Right lobe of liver (tissue), 6 donors: ENCODE measurements around the gene CCNI2. TPM values are rescaled to one million over a fixed set of nuclear protein-coding genes. Genes with fewer than 3 reads are reported as not detected.

ENCODE experiments used
- ATAC-seq, 4 donors: fragments of 200-7000 bp; cut with Tn5 transposase; one replicate each; pipeline ENCODE4 v1.9.1; 2020; ENCODE audit warnings: mild to moderate bottlenecking in 4 of 4, moderate library complexity in 4 of 4
- DNase-seq, 3 donors: peaks; one replicate each; pipeline ENCODE4 v3.0.0-alpha.2; 2020
- H3K27ac ChIP-seq, 3 donors: fragments of 200-600 bp; one replicate each; pipeline ENCODE4 v1.8.0; 2022
- H3K27me3 ChIP-seq, 2 donors: fragments of 200-600 bp; one replicate each; pipeline ENCODE4 v1.8.0; 2022
- H3K36me3 ChIP-seq, 4 donors: fragments of 200-600 bp; sonication (generic) in 1 of 4; one replicate each; pipeline versions ENCODE4 v1.5.1 to v1.8.0; 2017 to 2022; ENCODE audit warnings: control low read depth in 1 of 4
- H3K4me1 ChIP-seq, 4 donors: fragments of 200-600 bp; sonication (generic) in 1 of 4; one replicate each; pipeline versions ENCODE4 v1.5.1 to v1.8.0; 2017 to 2022; ENCODE audit warnings: control low read depth in 1 of 4
- H3K4me3 ChIP-seq, 3 donors: fragments of 200-600 bp; one replicate each; pipeline ENCODE4 v1.8.0; 2022
- H3K9me3 ChIP-seq, 4 donors: fragments of 200-600 bp; sonication (generic) in 1 of 4; one replicate each; pipeline versions ENCODE4 v1.5.1 to v1.8.0; 2017 to 2022; ENCODE audit warnings: control low read depth in 1 of 4
- CTCF ChIP-seq, 4 donors: fragments of 200-600 bp in 3 of 4; fragments of 450-650 bp in 1 of 4; IDR thresholded peaks; one replicate each; pipeline versions ENCODE4 v1.5.1 to v1.8.0; 2016 to 2022; ENCODE audit warnings: antibody characterized with exemption in 4 of 4, mild to moderate bottlenecking in 2 of 4
- POLR2A ChIP-seq: fragments of 450-650 bp; IDR thresholded peaks from one replicate; pipeline ENCODE4 v1.6.1; 2017; ENCODE audit warnings: antibody characterized with exemption, mild to moderate bottlenecking
- WGBS: methylation state at CpG from one replicate; pipeline ENCODE4 v1.1.6; 2018; ENCODE audit warnings: low coverage, low lambda C conversion rate; ENCODE audit not compliant: insufficient coverage; ENCODE audit errors: missing lambda C conversion rate; 5-methylcytosine and 5-hydroxymethylcytosine counted together
- intact Hi-C, 2 donors: fragments of 100-400 bp; cut with DNase I; formaldehyde crosslinking; loops; one replicate each; pipeline versions ENCODE4 v1.11.2 to v1.14.1; 2022
- total RNA-seq, 6 experiments: library from RNA; depleted of rRNA in 2 of 6; stranded (reverse); fragments of >200 nt in 2 of 6; fragmentation: NEBNext Ultra II Directional in 3 of 6; extraction: Animal tissue kit (Norgen Biotek cat#: 25700) in 3 of 6; gene quantifications; one replicate each; pipeline versions ENCODE4 v1.1.0 to v1.2.4, GENCODE V29; 2016 to 2023
- donor health status: DM: no; HTN: yes; CAD: no.
- donor health status: DM: no; HTN: no; CAD: no.
- donor health status: DM: no; HTN: no; CAD: no.
- donor health status: DM: no; HTN: yes; CAD: no.
- donor health status: DM: no; HTN: yes; CAD: no.

CCNI2 gene
- total RNA-seq, 6 experiments from 2014 or later, result 0.11 TPM; not detected in 5

DNA sequence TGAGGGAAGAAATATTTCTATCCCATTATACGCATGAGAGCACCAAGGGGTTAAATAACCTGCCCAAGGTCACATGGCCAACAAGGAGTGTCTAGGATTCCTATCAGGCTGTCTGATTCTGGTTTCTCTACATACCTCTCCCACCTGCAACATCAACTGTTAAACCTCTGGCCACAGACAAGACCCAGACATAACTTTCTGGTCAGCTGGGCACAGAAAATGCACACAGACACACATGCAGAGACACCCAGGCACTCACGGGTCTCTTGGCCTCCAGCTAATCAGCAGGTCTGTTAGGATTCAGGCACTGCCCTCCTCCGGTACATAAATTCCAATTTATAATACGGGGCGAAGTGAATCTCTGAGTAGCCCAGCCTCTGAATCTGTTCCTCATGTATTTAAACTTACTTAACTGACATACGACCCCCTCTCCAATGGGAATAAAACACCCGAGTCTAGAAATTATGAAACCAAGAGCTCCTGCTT is 28.3 kb downstream of the CCNI2 start:
- intact Hi-C loops, result no loop called here
- Histone ChIP-seq H3K36me3 (no peaks in the 10 kb centered on the region), H3K4me3 (no peak overlapping the region), H3K9me3 (no peaks in the 10 kb centered on the region), H3K27me3 (no peaks in the 10 kb centered on the region), H3K4me1 (peaks cover 0 to 5% (median 0%) of the 10 kb centered on the region in 4 donors), H3K27ac (no peak overlapping the region)
- no peak for TF ChIP-seq CTCF (IDR thresholded peaks at IDR 0.05)
- no peak for TF ChIP-seq POLR2A
- 53% methylated on average over 7 of the region's 7 CpGs for WGBS
- ATAC-seq (no peak), DNase-seq (no peak)

GRCh38 chr5:132776131-132776937 is 29.1 kb downstream of the CCNI2 start:
- Histone ChIP-seq H3K36me3 (no peaks in the 10 kb centered on the region), H3K4me3 (peak overlapping the region; percentile 78 to 93 (median 78)), H3K9me3 (no peaks in the 10 kb centered on the region), H3K27ac (peak overlapping the region; percentile 40 to 55 (median 51)), H3K4me1 (peaks cover 0 to 5% (median 0%) of the 10 kb centered on the region in 4 donors), H3K27me3 (no peaks in the 10 kb centered on the region)
- peak; percentile 6 to 34 (median 10) for ATAC-seq
- intact Hi-C loops, result no loop called here
- DNase-seq, result no peak
- 10% methylated on average over 2 of the region's 39 CpGs for WGBS
- TF ChIP-seq CTCF (IDR thresholded peaks at IDR 0.05) (no peak), POLR2A (no peak)

GRCh38 chr5:132776938-132777208 is 29.6 kb downstream of the CCNI2 start:
- no peak for TF ChIP-seq CTCF (IDR thresholded peaks at IDR 0.05)
- TF ChIP-seq POLR2A, result no peak
- peak overlapping the region; percentile 40 to 55 (median 51) for H3K27ac ChIP-seq

GRCh38 chr5:132777209-132778069 is 30.2 kb downstream of the CCNI2 start, which contains the start of gene SEPTIN8:
SEPTIN8 (minus strand) TSS chr5:132777239; CDS start chr5:132777137, 102 bp downstream.
- Histone ChIP-seq H3K27ac (peak within 1 kb of the TSS; percentile 40 to 55 (median 51)), H3K4me1 (peaks cover 0 to 5% (median 0%) of the 10 kb centered on the region in 4 donors)
- DNase-seq, result peak; percentile 60 to 67 (median 61)

More at GRCh38 chr5:132776938-132777208, 29.6 kb downstream of the CCNI2 start:
- H3K4me3 ChIP-seq, result peak overlapping the region; percentile 78 to 93 (median 78)
- no peaks in the 10 kb centered on the region for H3K27me3 ChIP-seq
- H3K4me1 ChIP-seq, result peaks cover 0 to 5% (median 0%) of the 10 kb centered on the region in 4 donors
- intact Hi-C loops, result no loop called here
- H3K36me3 ChIP-seq, result no peaks in the 10 kb centered on the region
- WGBS, result no CpG with 5 or more reads among the region's 40 CpGs
- DNase-seq (no peak), ATAC-seq (no peak)
- no peaks in the 10 kb centered on the region for H3K9me3 ChIP-seq

More at GRCh38 chr5:132777209-132778069, 30.2 kb downstream of the CCNI2 start, which contains the start of gene SEPTIN8:
- Histone ChIP-seq H3K27me3 (no peaks in the 10 kb centered on the region), H3K36me3 (no peaks in the 10 kb centered on the region), H3K4me3 (peak within 1 kb of the TSS; percentile 78 to 93 (median 78)), H3K9me3 (no peaks in the 10 kb centered on the region)
- TF ChIP-seq POLR2A (no peak), CTCF (IDR thresholded peaks at IDR 0.05) (no peak)
- ATAC-seq, result peak; percentile 77 to 82 (median 78)
- WGBS, result 32% methylated on average over 7 of the region's 82 CpGs
- intact Hi-C loops, result no loop called here
